SKM-1 treated with dmso at 0.1 percent for 144 hours (cell line): Measurements from ENCODE around the gene NOTCH3.

Experiments used
- DNase-seq: peaks from one replicate; lab custom pipeline; 2025; ENCODE audit not compliant: unreplicated experiment; lab: John Stamatoyannopoulos, UW

NOTCH3 gene

DNA sequence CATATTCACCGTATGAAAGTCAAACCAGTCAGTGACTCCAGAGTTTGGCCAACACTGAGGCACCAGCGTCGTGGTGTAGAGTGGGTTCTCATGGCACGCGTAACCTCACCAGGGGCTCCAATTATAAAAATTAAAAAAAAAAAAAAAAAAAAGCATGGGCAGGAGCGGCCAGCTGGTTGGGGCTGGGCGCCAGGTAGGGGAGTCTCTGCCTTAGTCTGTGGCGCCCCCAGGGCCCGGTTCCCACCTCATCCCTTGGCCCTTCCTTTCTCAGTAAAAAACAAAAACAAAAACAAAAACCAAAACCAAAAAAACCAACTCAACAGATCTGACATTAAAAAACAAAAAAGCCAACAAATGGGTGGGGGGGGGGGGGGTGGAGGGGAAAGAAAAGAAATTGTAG, 36.1 kb upstream of the NOTCH3 start:
- no peak for DNase-seq

DNA sequence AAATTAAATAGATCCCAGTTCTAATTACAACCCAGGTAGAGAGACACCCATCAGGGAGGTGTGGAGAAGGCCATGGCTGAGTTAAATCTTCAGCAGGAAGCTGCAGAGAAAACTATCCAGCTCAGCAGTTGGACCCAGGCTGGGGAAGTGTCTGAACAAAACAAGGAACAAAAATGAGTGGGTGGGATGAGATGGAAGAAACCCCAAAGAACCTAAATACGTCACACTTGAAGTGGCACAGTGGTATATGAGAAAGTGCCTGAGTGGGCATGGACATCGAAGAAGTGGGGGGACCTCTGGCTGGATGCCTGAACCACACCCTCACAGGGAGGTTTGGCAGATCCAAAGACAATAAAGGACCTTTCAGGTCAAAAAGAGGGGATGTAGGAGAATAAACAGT, 35.0 kb upstream of the NOTCH3 start:
- DNase-seq: no peak

DNA sequence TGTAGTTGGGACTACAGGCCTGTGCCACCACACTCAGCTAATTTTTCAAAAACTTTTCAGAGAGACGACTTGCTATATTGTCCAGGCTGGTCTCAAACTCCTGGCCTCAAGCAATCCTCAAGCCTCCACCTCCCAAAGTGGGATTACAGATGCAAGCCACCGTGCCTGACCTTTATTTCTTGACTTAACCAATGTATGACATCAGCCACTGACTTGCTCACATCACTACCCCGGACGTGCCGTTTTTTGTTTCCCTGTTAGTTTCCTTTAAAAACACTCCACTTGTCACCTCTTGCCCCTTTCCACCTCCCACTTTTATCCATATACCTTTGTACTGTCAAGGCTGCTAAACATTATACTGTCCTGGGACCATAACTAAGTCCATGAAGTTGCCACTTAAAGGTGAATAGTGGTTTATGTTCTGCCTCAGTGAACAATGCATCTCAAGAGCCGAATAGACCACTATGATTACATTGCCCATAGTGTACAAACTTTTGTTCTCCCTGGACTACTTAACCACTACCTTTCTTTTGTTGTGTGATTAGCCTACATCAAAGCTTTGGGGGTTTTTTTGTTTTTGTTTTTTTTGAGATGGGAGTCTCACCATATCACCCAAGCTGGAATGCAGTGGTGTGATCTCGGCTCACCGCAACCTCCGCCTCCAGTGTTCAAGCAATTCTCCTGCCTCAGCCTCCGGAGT, 33.8 kb upstream of the NOTCH3 start:
- DNase-seq: no peak

DNA sequence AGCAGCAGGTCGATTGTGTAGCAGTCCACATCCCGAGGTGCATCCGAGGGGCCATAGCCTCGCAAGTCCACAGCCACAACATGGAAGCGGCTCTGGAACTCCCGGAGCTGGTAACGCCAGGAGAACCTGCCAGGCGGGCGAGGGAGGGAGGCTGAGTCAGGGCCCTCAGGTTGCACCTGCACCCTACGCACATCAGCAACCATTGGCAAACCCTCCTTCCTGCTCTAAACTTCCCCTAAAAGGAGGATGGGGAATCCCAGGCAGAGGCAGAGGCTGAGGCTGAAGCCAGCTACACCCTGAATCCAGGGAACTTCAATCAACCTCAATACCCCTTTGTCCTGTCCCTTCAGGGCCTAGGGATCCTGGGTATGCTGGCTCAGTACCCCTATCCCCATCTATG, 30.5 kb upstream of the NOTCH3 start:
- DNase-seq: no peak

DNA sequence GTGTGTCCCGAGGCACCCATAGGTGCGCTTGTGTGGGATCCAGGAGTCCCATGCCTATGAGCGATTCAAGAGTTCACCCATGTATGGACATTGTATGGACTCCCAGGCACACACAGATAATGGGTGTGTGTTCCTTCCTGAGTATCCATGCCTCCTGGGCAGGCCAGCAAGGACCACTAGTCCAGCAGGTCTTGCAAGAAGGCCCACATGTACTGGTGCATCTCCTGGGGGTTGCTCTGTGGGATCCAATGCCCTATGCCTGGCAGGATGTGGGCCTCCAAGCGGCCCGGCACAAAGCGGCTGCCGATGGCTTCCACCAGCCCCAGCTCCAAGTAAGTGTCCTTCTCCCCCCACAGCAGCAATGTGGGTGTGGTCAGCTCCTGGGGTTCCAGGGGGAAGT, 26.5 kb upstream of the NOTCH3 start:
- DNase-seq: no peak

DNA sequence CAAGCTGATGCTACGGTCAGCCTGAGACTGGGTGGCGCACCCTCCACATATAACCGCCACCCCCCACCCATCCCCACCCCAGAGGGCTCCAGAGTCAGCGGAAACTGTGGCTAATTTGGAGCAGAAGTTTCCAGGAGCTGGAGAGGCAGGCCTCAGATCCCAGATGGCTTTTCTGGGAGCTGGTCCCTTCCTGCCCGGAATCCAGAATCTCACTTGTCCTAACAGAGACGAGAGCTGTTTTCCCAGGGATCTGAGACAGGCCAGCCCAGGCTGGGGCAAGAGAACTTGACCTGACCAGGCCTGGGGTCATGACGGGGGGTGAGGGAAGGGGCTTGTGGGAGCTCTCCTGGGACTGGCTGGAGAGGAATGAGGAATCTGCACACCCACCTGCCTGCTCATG, 25.0 kb upstream of the NOTCH3 start:
- DNase-seq: no peak

DNA sequence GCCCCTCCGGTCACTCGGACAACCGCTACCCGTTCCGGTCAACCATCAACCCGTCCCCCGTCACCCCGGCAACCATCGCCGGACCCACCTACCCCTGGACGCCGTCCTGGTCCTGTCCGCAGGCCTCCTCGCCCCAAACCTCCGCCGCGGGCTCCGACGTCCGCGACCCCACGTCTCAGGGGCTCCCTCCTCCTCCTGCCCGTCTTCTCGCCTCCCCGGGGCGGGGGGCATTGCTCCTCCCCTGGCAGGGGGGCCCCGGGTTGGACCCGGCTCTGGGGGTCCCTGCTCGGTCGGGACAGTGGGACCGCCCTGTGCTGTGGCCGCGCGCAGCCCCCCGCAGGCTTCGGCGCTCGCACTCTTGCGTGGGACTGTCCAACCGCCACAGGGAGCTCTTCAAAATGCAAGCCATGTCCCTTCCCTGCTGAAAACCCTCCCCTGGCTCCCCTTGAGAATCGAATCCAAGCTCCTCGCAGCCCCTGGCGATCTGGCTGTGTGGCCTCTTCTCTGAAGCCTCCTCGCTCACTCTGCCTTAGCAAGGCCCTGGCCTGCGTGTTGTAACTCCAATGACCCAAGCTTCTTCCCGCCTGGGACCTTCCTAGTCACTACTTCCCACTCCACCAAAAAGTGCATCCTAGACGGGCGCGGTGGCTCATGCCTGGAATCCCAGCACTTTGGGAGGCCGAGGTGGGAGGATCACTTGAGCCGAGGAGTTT, 23.0 kb upstream of the NOTCH3 start:
- DNase-seq: no peak

DNA sequence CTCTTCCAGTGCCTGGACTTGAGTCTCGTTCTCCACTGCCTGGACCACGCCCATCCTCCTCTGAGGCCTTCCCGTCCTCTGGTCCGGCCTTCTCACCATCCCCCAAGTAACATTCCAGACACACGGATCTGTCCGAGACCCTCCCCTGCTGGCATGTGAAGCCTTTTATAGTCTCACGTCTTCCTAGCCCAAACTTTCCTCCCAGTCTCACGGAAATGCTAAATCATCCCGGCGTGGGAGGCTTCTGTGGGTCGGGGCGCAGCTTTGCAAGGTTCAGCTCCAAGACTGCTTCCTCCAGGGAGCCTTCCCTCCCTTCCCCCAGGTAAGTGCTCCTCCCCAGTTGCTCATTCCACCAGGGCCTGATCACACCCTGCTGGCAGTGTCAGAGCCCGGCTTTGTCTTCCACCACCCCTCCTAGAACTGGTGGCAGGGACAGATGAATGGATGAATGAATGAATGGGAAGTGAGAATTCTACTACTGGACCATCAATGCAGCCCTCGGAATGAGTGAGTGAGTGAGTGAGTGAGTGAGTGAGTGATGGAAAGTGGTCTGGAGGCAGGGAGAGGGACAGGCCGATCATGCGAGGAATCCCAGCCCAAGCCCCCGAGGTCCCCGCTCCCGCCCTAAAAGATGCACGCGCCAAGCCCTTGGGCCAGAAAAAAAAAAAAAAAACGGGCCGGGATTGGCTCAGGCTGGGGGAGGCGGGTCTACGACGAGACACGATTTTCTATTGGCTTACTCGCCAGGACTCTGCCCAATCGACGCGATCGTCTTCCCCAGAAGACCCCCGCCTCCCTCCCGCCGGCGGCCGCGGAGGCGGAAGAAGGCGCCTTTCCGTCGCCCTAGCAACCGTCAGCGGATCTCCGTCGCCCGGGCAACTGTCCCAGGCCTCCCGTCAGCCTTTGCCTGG, 22.2 kb upstream of the NOTCH3 start:
- no peak for DNase-seq

DNA sequence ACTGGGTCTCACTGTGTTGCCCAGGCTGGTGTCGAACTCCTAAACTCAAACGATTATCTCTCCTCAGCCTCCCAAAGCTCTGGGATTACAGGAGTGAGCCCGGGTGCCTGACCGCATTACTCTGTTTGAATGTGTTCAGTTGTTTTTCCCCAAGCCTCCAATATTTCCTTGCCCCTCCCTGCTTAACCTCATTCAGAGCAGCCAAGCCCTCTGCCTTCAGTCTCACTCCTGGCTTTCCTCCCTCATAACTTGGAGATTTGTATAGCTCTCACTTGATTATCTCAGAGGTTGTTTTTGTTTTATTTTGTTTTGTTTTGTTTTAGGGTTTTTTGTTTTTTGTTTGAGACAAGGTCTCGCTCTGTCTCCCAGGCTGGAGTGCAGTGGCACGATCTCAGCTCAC, 20.0 kb upstream of the NOTCH3 start:
- DNase-seq: no peak

DNA sequence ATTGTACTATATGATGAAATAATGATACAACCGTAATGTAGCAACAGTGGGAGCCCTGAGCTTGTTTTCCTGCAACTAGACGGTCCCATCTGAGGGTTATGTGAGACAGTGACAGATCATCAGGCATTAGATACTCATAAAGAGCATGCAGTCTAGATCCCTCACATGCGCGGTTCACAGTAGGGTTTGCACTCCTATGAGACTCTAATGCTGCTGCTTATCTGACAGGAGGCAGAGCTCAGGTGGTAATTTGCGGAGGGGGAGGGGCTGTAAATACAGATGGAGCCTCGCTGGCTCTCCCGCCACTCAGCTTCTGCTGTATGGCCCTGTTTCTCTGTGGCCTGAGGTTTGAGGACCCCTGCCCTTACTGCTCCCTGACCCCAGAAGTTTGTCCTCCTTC, 17.7 kb upstream of the NOTCH3 start:
- DNase-seq: no peak

DNA sequence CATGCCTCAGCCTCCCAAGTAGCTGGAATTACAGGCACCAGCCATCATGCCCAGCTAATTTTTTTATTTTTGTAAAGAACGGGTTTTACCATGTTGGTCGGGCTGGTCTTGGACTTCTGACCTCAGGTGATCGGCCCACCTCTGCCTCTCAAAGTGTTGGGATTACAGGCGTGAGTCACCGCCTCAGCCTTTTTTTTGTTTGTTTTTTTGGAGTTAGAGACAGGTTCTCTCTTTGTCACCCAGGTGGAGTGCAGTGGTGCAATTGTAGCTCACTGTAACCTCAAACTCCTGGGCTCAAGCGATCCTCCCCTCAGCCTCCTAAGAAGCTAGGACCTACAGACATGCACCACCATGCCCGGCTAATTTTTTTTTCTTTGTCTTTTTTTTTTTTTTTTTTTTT, 15.6 kb upstream of the NOTCH3 start:
- DNase-seq: no peak

DNA sequence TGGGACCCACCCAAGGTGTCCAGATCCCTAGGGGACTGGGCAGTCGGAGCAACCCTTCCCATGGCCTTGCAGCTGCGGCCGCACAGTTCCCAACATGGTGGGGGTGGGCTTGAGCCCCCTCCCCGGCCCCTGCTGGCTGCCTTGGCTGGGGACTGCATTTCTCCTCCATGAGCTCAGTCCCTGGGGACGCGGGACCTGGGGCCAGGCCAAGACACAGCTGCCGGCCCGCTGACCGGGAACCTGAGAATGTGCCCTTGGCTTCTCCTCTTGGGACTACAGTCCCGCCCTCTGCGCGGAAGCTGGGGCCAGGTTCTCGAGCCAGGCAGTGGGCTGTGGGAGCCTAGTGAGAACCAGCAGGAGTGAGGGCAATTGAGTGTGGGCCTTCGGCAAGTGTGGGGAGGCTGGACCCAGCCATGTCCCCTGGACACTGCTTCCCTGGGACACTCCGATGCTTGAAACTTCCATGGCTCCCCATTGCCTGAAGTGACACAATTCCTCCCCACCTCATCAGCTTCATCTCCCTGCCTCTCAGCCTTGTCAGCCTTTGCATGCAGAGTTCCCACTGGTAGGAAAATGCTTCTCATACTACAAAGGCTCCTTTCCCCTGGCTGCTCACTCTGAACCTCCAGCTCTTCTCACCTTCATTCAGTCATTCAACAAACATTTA, 13.1 kb upstream of the NOTCH3 start:
- no peak for DNase-seq

DNA sequence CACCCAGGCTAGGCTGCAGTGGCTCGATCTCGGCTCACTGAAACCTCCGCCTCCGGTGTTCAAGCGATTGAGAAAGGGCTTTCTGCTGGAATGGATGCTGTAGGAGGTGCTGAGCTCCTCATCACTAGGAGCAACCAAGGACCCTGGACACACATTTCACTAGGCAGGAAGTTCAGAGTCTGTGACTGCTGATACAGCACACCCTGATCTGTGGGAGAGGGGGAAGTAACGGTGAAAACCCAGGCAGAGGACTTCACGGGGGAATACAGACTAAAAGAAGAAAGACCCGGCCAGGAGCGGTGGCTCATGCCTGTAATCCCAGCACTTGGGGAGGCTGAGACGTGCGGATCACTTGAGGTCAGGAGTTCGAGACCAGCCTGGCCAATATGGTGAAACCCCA, 11.9 kb upstream of the NOTCH3 start:
- DNase-seq: no peak

DNA sequence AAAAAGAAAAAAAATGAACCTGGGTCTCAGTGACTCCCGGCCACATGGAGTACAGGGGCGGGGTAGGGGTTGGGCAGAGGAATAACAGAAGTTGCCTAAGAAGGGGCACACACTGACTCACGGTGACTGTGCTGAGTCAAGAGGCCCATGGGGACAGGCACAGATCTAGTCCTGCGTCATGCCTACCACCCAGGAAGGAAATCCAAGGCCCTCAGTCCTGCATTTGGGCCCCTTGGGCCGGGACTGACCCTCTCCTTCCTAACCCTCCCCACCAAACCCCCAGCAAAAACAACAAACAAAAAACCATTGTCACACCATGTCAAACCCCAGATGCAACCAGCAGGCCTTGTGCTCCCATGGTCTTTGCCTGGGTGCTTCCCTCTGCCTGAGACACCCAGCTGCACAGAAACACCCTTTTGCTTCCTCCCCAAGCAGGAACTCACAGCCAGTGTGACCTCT, 9.6 kb upstream of the NOTCH3 start:
- DNase-seq: peak; percentile 90

DNA sequence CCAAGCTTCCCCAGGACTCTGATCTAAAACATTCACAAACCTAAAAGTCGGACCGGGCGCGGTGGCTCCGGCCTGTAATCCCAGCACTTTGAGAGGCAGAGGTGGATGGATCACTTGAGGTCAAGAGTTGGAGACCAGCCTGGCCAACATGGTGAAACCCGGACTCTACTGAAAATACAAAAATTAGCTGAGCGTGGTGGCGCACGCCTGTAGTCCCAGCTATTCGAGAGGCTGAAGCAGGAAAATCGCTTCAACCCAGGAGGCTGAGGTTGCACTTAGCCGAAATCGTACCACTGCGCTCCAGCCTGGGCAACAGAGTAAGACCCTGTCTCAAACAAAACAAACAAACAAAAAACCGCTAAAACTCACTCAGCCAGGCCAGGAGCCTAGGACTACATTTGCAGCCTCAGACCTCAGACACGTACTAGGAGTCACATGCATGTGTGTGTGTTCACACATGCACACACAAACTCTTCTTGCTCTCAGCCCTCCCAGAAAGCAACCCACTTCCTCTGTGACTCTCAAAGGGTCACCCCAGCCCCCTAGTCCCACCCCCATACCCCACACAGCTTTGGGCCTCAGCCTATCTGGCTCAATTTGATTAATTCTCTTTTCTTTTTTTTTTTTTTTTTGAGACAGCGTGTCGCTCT, 704 bp upstream of the NOTCH3 start:
- DNase-seq: no peak

DNA sequence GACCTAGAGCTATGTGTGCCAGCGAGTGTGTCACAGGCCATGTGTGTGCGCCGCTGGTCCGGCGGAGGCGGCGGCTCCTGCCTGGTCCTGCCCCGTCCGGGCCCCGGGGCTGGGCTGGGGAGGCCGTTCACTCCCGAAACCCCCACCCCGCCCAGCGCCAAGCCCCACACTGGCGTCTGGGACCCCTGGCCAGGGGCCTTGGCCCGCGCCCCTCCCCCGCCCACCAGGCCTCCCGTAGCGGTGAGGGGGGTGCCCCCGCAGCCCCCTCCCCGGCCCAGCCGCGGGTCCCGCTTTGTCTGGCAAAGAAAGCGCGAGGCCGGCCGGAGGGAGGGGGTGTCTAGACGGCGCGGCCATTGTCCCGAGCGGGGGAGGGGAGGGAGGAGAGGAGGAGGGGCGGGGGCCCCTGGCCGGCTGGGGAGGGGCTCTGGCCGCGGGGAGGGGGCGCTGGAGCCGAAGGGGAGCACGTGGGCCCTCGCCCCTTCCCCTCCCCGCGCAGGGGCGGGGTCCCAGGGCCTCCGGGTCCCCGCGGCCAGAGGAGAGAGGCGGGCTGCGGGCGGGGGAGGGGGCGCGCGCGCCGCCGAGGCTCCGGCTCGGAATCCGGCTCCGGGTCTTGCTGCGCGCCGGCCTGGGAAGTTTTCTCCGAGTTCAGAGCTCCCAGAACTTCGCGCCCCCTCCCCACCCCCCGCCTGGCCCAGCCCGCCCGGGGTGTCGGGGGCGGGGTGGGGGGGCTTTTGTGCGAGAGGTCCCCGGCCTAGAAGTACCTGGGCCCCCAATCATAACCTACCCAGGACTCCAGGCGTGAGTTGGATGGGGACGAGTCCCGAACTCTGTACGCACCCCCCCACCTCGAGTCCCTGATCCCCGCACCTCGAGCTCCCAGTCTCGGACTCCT, 888 bp downstream of the NOTCH3 start:
- no peak for DNase-seq

DNA sequence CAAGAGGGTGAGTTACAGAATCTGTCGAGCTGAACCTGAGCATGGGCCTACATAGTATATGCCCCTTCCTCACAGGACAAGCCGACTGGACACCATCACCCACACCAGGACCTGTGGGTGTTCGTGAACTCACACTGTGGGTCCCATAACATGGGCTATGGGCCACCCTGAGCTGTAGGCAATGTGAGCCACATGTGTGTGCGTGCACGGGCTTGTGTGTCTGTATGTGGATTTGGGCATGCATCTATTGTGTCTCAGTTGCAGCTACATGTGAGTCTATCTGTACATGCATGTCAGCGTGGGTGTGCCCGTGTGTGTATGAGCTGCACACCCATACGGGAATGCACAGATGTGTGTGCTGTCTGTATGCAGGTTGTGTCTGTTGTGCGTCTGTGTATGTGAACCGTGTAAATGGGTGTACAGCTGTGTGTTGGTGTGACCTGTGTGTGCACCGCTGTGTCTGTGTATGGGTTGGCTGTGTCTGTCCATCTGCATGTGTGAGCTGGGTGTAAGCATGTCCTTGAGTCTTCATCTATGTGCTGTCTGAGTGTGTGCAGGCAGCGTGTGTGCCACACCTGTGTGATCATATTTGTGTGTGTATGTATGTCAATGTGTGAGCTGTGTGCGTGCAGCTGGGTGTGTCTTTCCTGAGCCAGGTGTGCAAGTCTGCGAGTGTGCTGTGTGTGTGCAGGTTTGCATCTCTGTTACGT, 1.7 kb downstream of the NOTCH3 start:
- DNase-seq: no peak

DNA sequence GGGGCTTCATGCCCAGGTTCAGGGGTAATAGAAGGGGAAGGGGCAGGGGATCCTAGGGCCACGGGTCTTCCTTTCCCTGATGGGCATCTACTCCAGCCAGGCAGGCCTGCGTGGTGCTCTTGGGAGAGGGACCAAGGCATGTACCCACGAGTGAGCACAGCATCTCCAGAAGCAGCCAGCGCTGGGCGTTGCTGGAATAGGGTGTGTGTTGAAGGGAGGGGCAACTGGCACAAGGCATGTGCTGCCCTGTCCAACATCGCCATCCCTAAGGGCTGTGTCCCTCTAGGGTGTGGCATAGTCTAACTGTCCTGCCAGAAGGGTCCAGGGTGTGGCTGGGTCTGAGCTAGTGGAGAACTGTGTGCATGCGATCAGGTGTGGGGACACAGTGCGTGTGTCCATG, 2.9 kb downstream of the NOTCH3 start:
- no peak for DNase-seq

DNA sequence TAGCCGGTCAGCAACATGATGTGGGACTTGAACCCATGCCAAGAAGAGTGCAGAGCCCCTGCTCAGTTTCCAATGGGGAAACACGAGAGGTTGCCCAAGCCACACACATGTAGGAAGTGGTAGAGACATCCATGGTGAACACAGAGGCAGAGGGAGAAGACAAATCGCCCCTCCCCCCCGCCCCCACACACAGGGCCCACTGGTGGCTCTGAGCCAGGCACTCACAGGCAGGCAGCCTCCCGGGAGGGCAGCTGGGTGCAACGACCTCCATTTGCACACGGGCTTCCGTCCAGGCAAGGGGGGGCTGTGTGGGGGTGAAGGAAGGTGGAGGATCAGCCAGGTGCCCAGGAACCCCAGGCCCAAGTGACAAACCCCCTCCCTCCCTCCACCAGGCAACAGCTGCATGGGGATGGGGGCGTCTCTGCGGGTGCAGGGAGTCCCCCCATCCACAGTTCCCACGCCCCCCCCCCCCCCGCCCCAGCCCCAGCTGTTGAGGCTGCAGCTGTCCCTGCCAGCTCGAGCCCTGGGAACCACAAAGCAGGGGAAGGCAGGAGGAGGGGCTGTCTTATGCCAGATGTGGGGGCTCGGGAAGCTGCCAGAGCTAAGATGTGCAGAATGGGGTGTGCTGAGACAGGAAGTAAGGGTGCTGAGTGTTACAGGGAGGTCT, 3.4 kb downstream of the NOTCH3 start:
- DNase-seq: peak; percentile 73
